HepG2 (cell line): Measurements from ENCODE around the gene PKD2L2. TPM values are rescaled to one million over a fixed set of nuclear protein-coding genes. Genes with fewer than 3 reads are reported as not detected.

Experiments
- ARNT2 ChIP-seq: sonication (generic); formaldehyde crosslinking; IDR thresholded peaks from 2 replicates; pipeline ENCODE4 v1.8.0; 2022; ENCODE audit warnings: mild to moderate bottlenecking, low read depth, missing genetic modification reagents, moderate library complexity
- CERS6 ChIP-seq: sonication (generic); formaldehyde crosslinking; IDR thresholded peaks from 2 replicates; pipeline ENCODE4 v1.5.0; 2020; ENCODE audit warnings: missing genetic modification reagents
- DPF2 ChIP-seq: sonication (generic); formaldehyde crosslinking; IDR thresholded peaks from 2 replicates; pipeline ENCODE4 v1.4.0; 2020; ENCODE audit warnings: mild to moderate bottlenecking, low read depth, missing genetic modification reagents, borderline replicate concordance
- E2F2 ChIP-seq: sonication (generic); formaldehyde crosslinking; IDR thresholded peaks from 2 replicates; pipeline ENCODE4 v1.4.0; 2020; ENCODE audit warnings: missing genetic modification reagents, borderline replicate concordance
- FOXP1 ChIP-seq, 2 experiments: fragments of 450-650 bp in 1 of 2; IDR thresholded peaks; 2 replicates each; pipeline ENCODE4 v1.6.1; 2017 to 2018; ENCODE audit warnings: antibody characterized with exemption in 1 of 2
- IKZF4 ChIP-seq: sonication (generic); formaldehyde crosslinking; IDR thresholded peaks from 2 replicates; pipeline ENCODE4 v1.5.1; 2020; ENCODE audit warnings: borderline replicate concordance, mild to moderate bottlenecking, low read depth, missing genetic modification reagents; ENCODE audit errors: not compliant biosample characterization
- MED1 ChIP-seq: sonication (generic); formaldehyde crosslinking; IDR thresholded peaks from 2 replicates; pipeline ENCODE4 v1.4.0; 2020; ENCODE audit warnings: missing genetic modification reagents
- MEIS2 ChIP-seq: sonication (generic); formaldehyde crosslinking; IDR thresholded peaks from 2 replicates; pipeline ENCODE4 v1.9.0; 2021; ENCODE audit warnings: mild to moderate bottlenecking, missing genetic modification reagents
- MXI1 ChIP-seq: IDR thresholded peaks from 3 replicates; pipeline ENCODE4 v1.6.1; 2012; ENCODE audit warnings: low read depth, low read length, inconsistent platforms, borderline replicate concordance
- NONO ChIP-seq, 2 experiments: fragments of 450-650 bp in 1 of 2; sonication (generic) in 1 of 2; formaldehyde crosslinking in 1 of 2; IDR thresholded peaks in 1 of 2; conservative IDR thresholded peaks in 1 of 2; 2 replicates each; pipeline versions ENCODE4 v1.6.1 to v1.8.0; 2017 to 2022; ENCODE audit warnings: mild to moderate bottlenecking in 1 of 2, missing genetic modification reagents in 1 of 2, moderate library complexity in 1 of 2
- RORA ChIP-seq: sonication (generic); formaldehyde crosslinking; IDR thresholded peaks from 2 replicates; pipeline ENCODE4 v1.5.0; 2020; ENCODE audit warnings: mild to moderate bottlenecking, missing genetic modification reagents, moderate library complexity
- TMF1 ChIP-seq: sonication (generic); formaldehyde crosslinking; IDR thresholded peaks from 2 replicates; pipeline ENCODE4 v1.8.1; 2022; ENCODE audit warnings: low read depth, missing genetic modification reagents
- ZMAT3 ChIP-seq: sonication (generic); formaldehyde crosslinking; conservative IDR thresholded peaks from 2 replicates; pipeline ENCODE4 v1.7.0; 2021; ENCODE audit warnings: missing genetic modification reagents
- ZNF3 ChIP-seq: IDR thresholded peaks from 2 replicates; pipeline ENCODE4 v1.7.0; 2017; ENCODE audit warnings: inconsistent platforms
- ZNF446 ChIP-seq: sonication (generic); formaldehyde crosslinking; IDR thresholded peaks from 2 replicates; pipeline ENCODE4 v1.5.0; 2020; ENCODE audit warnings: mild to moderate bottlenecking, missing genetic modification reagents
- ZNF597 ChIP-seq: sonication (generic); formaldehyde crosslinking; IDR thresholded peaks from 2 replicates; pipeline ENCODE4 v1.5.0; 2020; ENCODE audit warnings: missing genetic modification reagents
- ZNF737 ChIP-seq: sonication (generic); formaldehyde crosslinking; IDR thresholded peaks from 2 replicates; pipeline ENCODE4 v1.5.0; 2020; ENCODE audit warnings: missing genetic modification reagents, mild to moderate bottlenecking, borderline replicate concordance
- ZNF749 ChIP-seq: sonication (generic); formaldehyde crosslinking; IDR thresholded peaks from 2 replicates; pipeline ENCODE4 v1.8.0; 2022; ENCODE audit warnings: mild to moderate bottlenecking, missing genetic modification reagents, moderate library complexity, borderline replicate concordance
- ZNF761 ChIP-seq: sonication (generic); formaldehyde crosslinking; conservative IDR thresholded peaks from 2 replicates; pipeline ENCODE4 v1.4.0; 2020; ENCODE audit warnings: mild to moderate bottlenecking, missing genetic modification reagents
- ZXDC ChIP-seq: sonication (generic); formaldehyde crosslinking; IDR thresholded peaks from 2 replicates; pipeline ENCODE4 v1.5.0; 2020; ENCODE audit warnings: mild to moderate bottlenecking, missing genetic modification reagents
- polyA plus RNA-seq, 8 experiments: library from polyadenylated mRNA; depleted of rRNA in 3 of 8; stranded (reverse) in 7 of 8; unstranded in 1 of 8; fragments of >200 nt; fragmentation: Illumina TruSeq in 4 of 8; extraction: Trizol in 4 of 8; gene quantifications; 2 replicates each; pipeline versions ENCODE4 v1.2.1 to v1.2.3, GENCODE V29; 2011 to 2016; ENCODE audit warnings: low read depth in 4 of 8, missing spikeins in 1 of 8, mixed read lengths in 1 of 8; ENCODE audit not compliant: insufficient read depth in 1 of 8
- total RNA-seq, 5 experiments: library from RNA; depleted of rRNA; stranded (reverse); fragments of >200 nt; fragmentation: Illumina TruSeq; extraction: Trizol; gene quantifications; 2 replicates each; pipeline ENCODE4 v1.2.3, GENCODE V29; 2016; ENCODE audit warnings: low read depth in 1 of 5
- TF ChIP-seq, protein P1 (sequence below): sonication (generic); formaldehyde crosslinking; IDR thresholded peaks from 2 replicates; pipeline ENCODE4 v1.5.0; 2020; ENCODE audit warnings: mild to moderate bottlenecking, missing genetic modification reagents, moderate library complexity

PKD2L2 gene
- total and polyA plus RNA-seq, 2 of the 13 experiments (the other 11 are each of a cell fraction or from before 2014, with no cell fraction given) = not detected

- TF ChIP-seq, protein P1, sequence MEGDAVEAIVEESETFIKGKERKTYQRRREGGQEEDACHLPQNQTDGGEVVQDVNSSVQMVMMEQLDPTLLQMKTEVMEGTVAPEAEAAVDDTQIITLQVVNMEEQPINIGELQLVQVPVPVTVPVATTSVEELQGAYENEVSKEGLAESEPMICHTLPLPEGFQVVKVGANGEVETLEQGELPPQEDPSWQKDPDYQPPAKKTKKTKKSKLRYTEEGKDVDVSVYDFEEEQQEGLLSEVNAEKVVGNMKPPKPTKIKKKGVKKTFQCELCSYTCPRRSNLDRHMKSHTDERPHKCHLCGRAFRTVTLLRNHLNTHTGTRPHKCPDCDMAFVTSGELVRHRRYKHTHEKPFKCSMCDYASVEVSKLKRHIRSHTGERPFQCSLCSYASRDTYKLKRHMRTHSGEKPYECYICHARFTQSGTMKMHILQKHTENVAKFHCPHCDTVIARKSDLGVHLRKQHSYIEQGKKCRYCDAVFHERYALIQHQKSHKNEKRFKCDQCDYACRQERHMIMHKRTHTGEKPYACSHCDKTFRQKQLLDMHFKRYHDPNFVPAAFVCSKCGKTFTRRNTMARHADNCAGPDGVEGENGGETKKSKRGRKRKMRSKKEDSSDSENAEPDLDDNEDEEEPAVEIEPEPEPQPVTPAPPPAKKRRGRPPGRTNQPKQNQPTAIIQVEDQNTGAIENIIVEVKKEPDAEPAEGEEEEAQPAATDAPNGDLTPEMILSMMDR (CRISPR knock-in tag) = no peak
- no peak for TF ChIP-seq ARNT2
- TF ChIP-seq RORA (CRISPR knock-in tag) = no peak
- TF ChIP-seq E2F2 (CRISPR knock-in tag) = no peak
- no peak for TF ChIP-seq ZNF3 (CRISPR knock-in tag)
- no peak for TF ChIP-seq ZNF749 (CRISPR knock-in tag)
- TF ChIP-seq ZNF597 (CRISPR knock-in tag) = no peak
- no peak for TF ChIP-seq FOXP1 (IDR thresholded peaks at IDR 0.05)
- peak; percentile 38; the same call in 1 of the 2 replicates for TF ChIP-seq FOXP1 (CRISPR knock-in tag; IDR thresholded peaks at IDR 0.05)
- TF ChIP-seq MED1 (CRISPR knock-in tag) = 0 out of 2 replicates have a peak, but pooled peaks have one; percentile 26
- no peak for TF ChIP-seq MXI1
- no peak for TF ChIP-seq ZNF761 (CRISPR knock-in tag)
- TF ChIP-seq ZXDC (CRISPR knock-in tag) = no peak
- TF ChIP-seq NONO (IDR thresholded peaks at IDR 0.05) = no peak
- TF ChIP-seq NONO (CRISPR knock-in tag; conservative IDR thresholded peaks at IDR 0.05) = no peak
- 0 out of 2 replicates have a peak, but pooled peaks have one; percentile 32 for TF ChIP-seq DPF2
- no peak for TF ChIP-seq ZNF446 (CRISPR knock-in tag)
- no peak for TF ChIP-seq ZNF737 (CRISPR knock-in tag)
- no peak for TF ChIP-seq MEIS2 (CRISPR knock-in tag)
- no peak for TF ChIP-seq CERS6 (CRISPR knock-in tag)
- TF ChIP-seq TMF1 (CRISPR knock-in tag) = no peak
- no peak for TF ChIP-seq ZMAT3 (CRISPR knock-in tag)
- no peak for TF ChIP-seq IKZF4 (CRISPR knock-in tag)
These were observed 12.0 kb downstream of the PKD2L2 start (continued) for GRCh38 chr5:137901011-137901817.
